ENCODE data around the gene C10orf53. TPM values are rescaled to one million over a fixed set of nuclear protein-coding genes. Genes with fewer than 3 reads are reported as not detected.

The C10orf53 gene
- total RNA-seq, 1 experiment from 2014 or later: not detected

- CTCF ChIA-PET: no interaction called here
- no peaks in the 10 kb centered on the region for H3K4me1 ChIP-seq (ENCODE audit: control insufficient read depth, insufficient read depth, low read length)
- no peak overlapping the region for H3K27ac ChIP-seq (ENCODE audit: low read length)
- intact Hi-C loops (cut with micrococcal nuclease; ENCODE audit: unreplicated experiment) (no loop called here), in situ Hi-C loops (cut with HindIII; ENCODE audit: low pct_unique_long_range_greater_than_20kb, low sequenced_read_pairs) (no loop called here)
- H3K27me3 ChIP-seq (ENCODE audit: control insufficient read depth, insufficient read depth, low read length): peaks cover 7% of the 10 kb centered on the region; the same call in 1 of the 2 replicates
- no peak for ATAC-seq
- DNase-seq (ENCODE audit: low read depth, low spot score): no peak
- H3K9me3 ChIP-seq (ENCODE audit: control insufficient read depth, insufficient read depth, low read depth, low read length): no peaks in the 10 kb centered on the region
- H3K4me3 ChIP-seq (ENCODE audit: low read depth in 2 of 2, low read length in 2 of 2): no peak overlapping the region
- no TSS peak for BruUV-seq (replicated peaks)
- POLR2A ChIA-PET: no interaction called here
- TF ChIP-seq TCF7L2 (IDR thresholded peaks at IDR 0.05; ENCODE audit: low read depth, low read length): no peak
- no peak for TF ChIP-seq CTCF (IDR thresholded peaks at IDR 0.05)
- TF ChIP-seq SIN3A (IDR thresholded peaks at IDR 0.05; ENCODE audit: borderline replicate concordance, insufficient read depth, low read depth, low read length): no peak
- TF ChIP-seq REST (IDR thresholded peaks at IDR 0.05; ENCODE audit: insufficient read depth in 1 of 2, low read depth in 2 of 2, low read length in 1 of 2): no peak
- TF ChIP-seq POLR2AphosphoS5 (IDR thresholded peaks at IDR 0.05; ENCODE audit: low read depth, low read length): no peak
- H3K36me3 ChIP-seq (ENCODE audit: control insufficient read depth, insufficient read depth, low read length): no peaks in the 10 kb centered on the region
These were observed 25.3 kb upstream of the C10orf53 start for GRCh38 chr10:49654036-49654693.

GRCh38 chr10:49655099-49655498 lies 24.4 kb upstream of the C10orf53 start:
- in situ Hi-C loops (cut with HindIII; ENCODE audit: low pct_unique_long_range_greater_than_20kb, low sequenced_read_pairs): no loop called here
- CTCF ChIA-PET: no interaction called here
- no peaks in the 10 kb centered on the region for H3K9me3 ChIP-seq (ENCODE audit: control insufficient read depth, insufficient read depth, low read depth, low read length)
- POLR2A ChIA-PET: no interaction called here
- H3K4me3 ChIP-seq (ENCODE audit: low read depth in 2 of 2, low read length in 2 of 2): no peak overlapping the region
- no peak for DNase-seq (ENCODE audit: low read depth, low spot score)
- no peak overlapping the region for H3K27ac ChIP-seq (ENCODE audit: low read length)
- no peak for TF ChIP-seq CTCF (IDR thresholded peaks at IDR 0.05)
- no peak for TF ChIP-seq REST (IDR thresholded peaks at IDR 0.05; ENCODE audit: insufficient read depth in 1 of 2, low read depth in 2 of 2, low read length in 1 of 2)
- no peak for TF ChIP-seq POLR2AphosphoS5 (IDR thresholded peaks at IDR 0.05; ENCODE audit: low read depth, low read length)
- no peak for TF ChIP-seq SIN3A (IDR thresholded peaks at IDR 0.05; ENCODE audit: borderline replicate concordance, insufficient read depth, low read depth, low read length)
- TF ChIP-seq TCF7L2 (IDR thresholded peaks at IDR 0.05; ENCODE audit: low read depth, low read length): no peak
- ATAC-seq: no peak
- no peaks in the 10 kb centered on the region for H3K36me3 ChIP-seq (ENCODE audit: control insufficient read depth, insufficient read depth, low read length)
- no TSS peak for BruUV-seq (replicated peaks)
- intact Hi-C loops (cut with micrococcal nuclease; ENCODE audit: unreplicated experiment): no loop called here
- no peaks in the 10 kb centered on the region for H3K27me3 ChIP-seq (ENCODE audit: control insufficient read depth, insufficient read depth, low read length)
- H3K4me1 ChIP-seq (ENCODE audit: control insufficient read depth, insufficient read depth, low read length): no peaks in the 10 kb centered on the region

Data from Panc1 (cell line).